NCI-H69 (cell line): Measurements from ENCODE around the gene KLK2.

Experiments
- DNase-seq: peaks from one replicate; lab custom pipeline; 2025; lab: John Stamatoyannopoulos, UW

The KLK2 gene

GRCh38 chr19:50925734-50926133, 52.5 kb downstream of the KLK2 start:
- DNase-seq, result no peak

GRCh38 chr19:50926144-50926543, 52.9 kb downstream of the KLK2 start:
- DNase-seq, result no peak

DNA sequence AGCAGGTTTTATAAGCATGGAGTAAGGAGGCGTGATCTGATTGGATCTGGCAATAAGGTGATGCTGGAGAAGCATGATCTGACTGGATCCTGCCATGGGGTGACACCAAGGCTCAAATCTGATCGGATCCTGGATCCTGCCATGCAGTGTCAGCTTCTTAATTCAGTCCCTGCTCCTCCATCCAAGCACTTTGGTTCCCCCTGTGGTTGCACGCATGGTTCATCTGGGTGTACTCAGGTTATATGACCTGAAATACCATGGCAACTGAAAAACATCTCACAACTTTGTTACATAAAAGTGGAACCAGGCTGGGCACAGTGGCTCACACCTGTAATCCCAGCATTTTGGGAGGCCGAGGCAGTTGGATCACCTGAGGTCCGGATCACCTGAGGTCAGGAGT, 55.6 kb downstream of the KLK2 start:
- DNase-seq, result no peak
